Muscle of back (tissue), 11 donors: Measurements from ENCODE around the gene TESK2. TPM values are rescaled to one million over a fixed set of nuclear protein-coding genes. Genes with fewer than 3 reads are reported as not detected.
"Not testable (repeated sequence)": the region's sequence is repeated elsewhere in the genome, so short reads cannot be mapped to it uniquely, and the experiment has no call there.

Experiments
- DNase-seq, 3 donors: peaks; one replicate each; pipeline versions ENCODE4 v3.0.0 to v3.0.0-alpha.2; 2013
- polyA plus RNA-seq, 10 donors: library from polyadenylated mRNA; unstranded; fragments of 120-200 nt; gene quantifications; one replicate each; pipeline ENCODE4 v1.2.1, GENCODE V29; 2013; ENCODE audit not compliant: insufficient read length in 10 of 10

Gene TESK2
- polyA plus RNA-seq, 10 donors, result 1.5 to 2.7 (median 1.9) TPM

- DNase-seq, result no peak
Observed at GRCh38 chr1:45421935-45422334, 69.0 kb downstream of the TESK2 start.

GRCh38 chr1:45414746-45415145, 76.2 kb downstream of the TESK2 start:
- DNase-seq, result no peak

GRCh38 chr1:45412899-45413298, 78.1 kb downstream of the TESK2 start:
- DNase-seq, result no peak

- no peak for DNase-seq
Observed at GRCh38 chr1:45411510-45411899, 79.5 kb downstream of the TESK2 start.

- no peak for DNase-seq
Observed at GRCh38 chr1:45410850-45411509, 80.0 kb downstream of the TESK2 start.

- DNase-seq, result no peak
Observed at GRCh38 chr1:45409276-45409675, 81.7 kb downstream of the TESK2 start.

GRCh38 chr1:45407629-45408287, 83.2 kb downstream of the TESK2 start:
- DNase-seq, result no peak

- no peak for DNase-seq
Observed at GRCh38 chr1:45405636-45406035, 85.3 kb downstream of the TESK2 start.

- no peak for DNase-seq
Observed at GRCh38 chr1:45403718-45404117, 87.2 kb downstream of the TESK2 start.

- peak in 1 of 3 donors; percentile 24 for DNase-seq
Observed at GRCh38 chr1:45403298-45403697, 87.7 kb downstream of the TESK2 start.

GRCh38 chr1:45401524-45401923, 89.4 kb downstream of the TESK2 start:
- no peak for DNase-seq

GRCh38 chr1:45400049-45400448, 90.9 kb downstream of the TESK2 start:
- DNase-seq, result no peak

GRCh38 chr1:45397285-45397684, 93.7 kb downstream of the TESK2 start:
- DNase-seq, result no peak

GRCh38 chr1:45395582-45395981, 95.4 kb downstream of the TESK2 start:
- DNase-seq, result no peak

GRCh38 chr1:45395051-45395450, 95.9 kb downstream of the TESK2 start:
- no peak for DNase-seq

GRCh38 chr1:45394342-45394741, 96.6 kb downstream of the TESK2 start:
- DNase-seq, result no peak

- DNase-seq, result peak in 1 of 3 donors; percentile 11
Observed at GRCh38 chr1:45393718-45394302, 97.2 kb downstream of the TESK2 start.

GRCh38 chr1:45386219-45386618, 104.7 kb downstream of the TESK2 start:
- DNase-seq, result no peak

GRCh38 chr1:45385302-45385701, 105.7 kb downstream of the TESK2 start:
- DNase-seq, result no peak

GRCh38 chr1:45384213-45384612, 106.8 kb downstream of the TESK2 start:
- DNase-seq, result not testable (repeated sequence)

- no peak for DNase-seq
Observed at GRCh38 chr1:45383191-45383590, 107.8 kb downstream of the TESK2 start.

- no peak for DNase-seq
Observed at GRCh38 chr1:45381243-45381642, 109.7 kb downstream of the TESK2 start.

GRCh38 chr1:45380730-45381129, 110.2 kb downstream of the TESK2 start:
- DNase-seq, result no peak
